Astrocyte of the cerebellum (primary cell): Measurements from ENCODE around the gene ADCK2.
A peak's percentile ranks its signal among the peaks of the same experiment; 100 is the strongest.
"Not testable (repeated sequence)": the region's sequence is repeated elsewhere in the genome, so short reads cannot be mapped to it uniquely, and the experiment has no call there.

Source experiments
- DNase-seq: peaks from one replicate; pipeline ENCODE4 v3.0.0-alpha.2; 2011; ENCODE audit warnings: low read depth
- H3K4me3 ChIP-seq: 2 replicates; pipeline ENCODE4 v1.5.1; 2011; ENCODE audit warnings: mild to moderate bottlenecking, low read depth, low read length, moderate library complexity
- CTCF ChIP-seq: IDR thresholded peaks from 2 replicates; pipeline ENCODE4 v1.5.1; 2012; ENCODE audit warnings: low read length, low read depth, moderate library complexity, mild to moderate bottlenecking; ENCODE audit errors: missing control alignments
- in situ Hi-C: cut with HindIII; loops from 2 replicates; pipeline ENCODE4 v1.10.0; 2017; ENCODE audit warnings: low sequenced_read_pairs

ADCK2 gene

GRCh38 chr7:140640060-140640637 lies 32.6 kb upstream of the ADCK2 start:
- H3K4me3 ChIP-seq, result peak overlapping the region; percentile 86

GRCh38 chr7:140640727-140641523 lies 31.8 kb upstream of the ADCK2 start, which contains the start of gene DENND2A:
TSS of gene DENND2A (minus strand) at chr7:140640813. CDS start at chr7:140602397, 38,416 bp downstream.
- no peak for TF ChIP-seq CTCF
- in situ Hi-C loops, result loop anchor here (5.0 kb wide), 2 partner anchors 44 to 104 kb away; no protein-coding TSS in a partner anchor
- no peak for DNase-seq
- peak within 1 kb of the TSS; percentile 86 for H3K4me3 ChIP-seq

More at GRCh38 chr7:140640060-140640637, 32.6 kb upstream of the ADCK2 start:
- in situ Hi-C loops, result loop anchor here (5.0 kb wide), 2 partner anchors 43 to 103 kb away; no protein-coding TSS in a partner anchor
- TF ChIP-seq CTCF, result no peak
- no peak for DNase-seq

- in situ Hi-C loops, result loop anchor here (5.0 kb wide), 2 partner anchors 44 to 104 kb away; no protein-coding TSS in a partner anchor
Measured at GRCh38 chr7:140641524-140642195, 31.1 kb upstream of the ADCK2 start.

GRCh38 chr7:140643416-140643815 lies 29.3 kb upstream of the ADCK2 start:
- no peak overlapping the region for H3K4me3 ChIP-seq
- no peak for DNase-seq
- in situ Hi-C loops, result loop anchor here (5.0 kb wide), 2 partner anchors 46 to 106 kb away; no protein-coding TSS in a partner anchor
- no peak for TF ChIP-seq CTCF

More at GRCh38 chr7:140641524-140642195, 31.1 kb upstream of the ADCK2 start:
- H3K4me3 ChIP-seq, result peak overlapping the region; percentile 86
- DNase-seq, result no peak
- no peak for TF ChIP-seq CTCF

- in situ Hi-C loops, result loop anchor here (5.0 kb wide), 2 partner anchors 47 to 107 kb away; no protein-coding TSS in a partner anchor
- DNase-seq, result not testable (repeated sequence)
Measured at GRCh38 chr7:140644761-140645160, 28.0 kb upstream of the ADCK2 start.

GRCh38 chr7:140645166-140645900 lies 27.4 kb upstream of the ADCK2 start:
- no peak overlapping the region for H3K4me3 ChIP-seq
- TF ChIP-seq CTCF, result peak; percentile 36
- in situ Hi-C loops, result no loop called here
- DNase-seq, result no peak

More at GRCh38 chr7:140644761-140645160, 28.0 kb upstream of the ADCK2 start:
- H3K4me3 ChIP-seq, result not testable (repeated sequence)
